GM19351 (cell line): ENCODE measurements around the gene MOBP.
A peak's percentile ranks its signal among the peaks of the same experiment; 100 is the strongest.

Source experiments
- ATAC-seq: cut with Tn5 transposase; IDR thresholded peaks from one replicate; pipeline ENCODE4 v1.9.1; 2021; ENCODE audit warnings: mild to moderate bottlenecking, moderate library complexity; ENCODE audit not compliant: unreplicated experiment

MOBP gene

GRCh38 chr3:39532777-39533176 lies 65.3 kb downstream of the MOBP start:
- no peak for ATAC-seq

- ATAC-seq: no peak
Measured at GRCh38 chr3:39533226-39533625, 65.7 kb downstream of the MOBP start.

DNA sequence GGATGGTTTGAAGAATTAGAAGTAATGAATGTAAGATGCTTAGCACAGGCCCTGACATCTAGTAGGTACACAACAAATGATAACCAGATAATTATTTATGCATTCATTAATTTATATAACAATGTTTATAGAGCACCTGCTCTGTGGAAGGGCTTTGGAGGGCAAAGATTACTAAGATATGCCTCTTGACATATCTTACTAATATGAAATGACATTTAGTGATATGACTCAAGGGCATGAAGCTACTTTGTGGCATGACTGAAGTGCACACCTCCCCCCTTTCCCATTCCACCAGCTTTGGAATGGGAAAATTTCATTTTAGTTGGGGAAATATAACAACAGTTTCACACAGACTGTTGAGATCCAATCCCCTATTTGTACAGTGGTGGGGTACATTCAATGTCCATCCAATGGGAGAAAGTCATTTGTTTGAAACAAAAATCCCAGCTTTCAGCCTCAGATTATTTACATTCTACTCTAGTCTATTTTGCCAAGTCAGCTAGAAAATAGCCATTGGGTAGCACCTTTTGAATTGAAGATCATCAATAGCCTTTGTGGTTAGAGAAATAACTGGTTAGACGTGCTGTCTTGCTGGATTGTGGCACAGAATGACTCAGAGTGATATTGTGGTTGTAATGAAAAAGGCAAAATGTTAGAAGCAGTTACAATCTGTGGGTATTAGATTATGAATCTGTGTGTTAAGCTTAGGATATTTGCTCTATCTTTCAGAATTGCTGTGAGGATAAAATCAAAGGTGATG lies 72.9 kb downstream of the MOBP start:
- peak; percentile 71 for ATAC-seq

DNA sequence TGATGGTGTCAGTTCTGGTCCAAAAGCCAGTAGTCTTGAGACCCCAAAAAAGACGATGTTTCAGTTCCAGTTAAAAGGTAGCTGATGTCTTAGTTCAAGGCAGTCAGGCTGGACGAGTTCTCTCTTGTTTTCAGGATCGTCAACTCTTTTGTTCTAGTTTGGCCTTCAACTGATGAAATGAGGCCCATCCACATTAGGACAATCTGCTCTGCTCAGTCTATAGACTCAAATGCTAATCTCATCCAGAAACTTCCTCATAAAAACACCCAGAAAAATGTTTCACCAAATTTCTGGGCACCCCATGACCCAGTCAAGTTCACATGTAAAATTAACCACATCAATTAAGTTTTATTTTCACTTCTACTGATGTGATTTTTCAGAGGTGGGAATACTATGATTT lies 74.0 kb downstream of the MOBP start:
- no peak for ATAC-seq

GRCh38 chr3:39541917-39542329 lies 74.4 kb downstream of the MOBP start:
- ATAC-seq: no peak

- ATAC-seq: no peak
Measured at GRCh38 chr3:39542588-39542988, 75.1 kb downstream of the MOBP start.

GRCh38 chr3:39548282-39548681 lies 80.8 kb downstream of the MOBP start:
- ATAC-seq: no peak

- no peak for ATAC-seq
Measured at GRCh38 chr3:39550354-39551051, 83.0 kb downstream of the MOBP start.
